ENCODE measurements around the gene H6PD.

The H6PD gene

DNA sequence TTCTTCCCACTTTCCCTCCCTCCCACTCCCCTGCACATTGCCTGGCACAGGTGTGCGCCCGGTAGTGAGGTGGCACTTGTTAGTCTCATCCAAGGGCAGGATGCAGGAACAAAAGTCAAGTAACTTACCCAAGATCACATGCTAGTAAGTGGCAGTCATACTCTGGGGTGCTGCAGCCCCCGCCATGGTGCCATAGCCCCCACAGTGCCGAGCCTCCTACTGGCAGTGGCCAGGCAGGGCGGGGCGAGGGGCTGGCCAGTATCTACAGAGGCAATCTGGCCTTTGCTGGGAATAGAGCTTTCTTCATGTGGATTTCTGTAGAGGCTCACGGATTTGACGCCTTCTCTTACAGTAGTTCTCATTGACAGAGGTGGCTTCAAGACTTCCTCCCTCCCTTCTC is 26.9 kb downstream of the H6PD start:
- no peak for DNase-seq

GRCh38 chr1:9262096-9262986 is 27.8 kb downstream of the H6PD start:
- no peak for DNase-seq

DNA sequence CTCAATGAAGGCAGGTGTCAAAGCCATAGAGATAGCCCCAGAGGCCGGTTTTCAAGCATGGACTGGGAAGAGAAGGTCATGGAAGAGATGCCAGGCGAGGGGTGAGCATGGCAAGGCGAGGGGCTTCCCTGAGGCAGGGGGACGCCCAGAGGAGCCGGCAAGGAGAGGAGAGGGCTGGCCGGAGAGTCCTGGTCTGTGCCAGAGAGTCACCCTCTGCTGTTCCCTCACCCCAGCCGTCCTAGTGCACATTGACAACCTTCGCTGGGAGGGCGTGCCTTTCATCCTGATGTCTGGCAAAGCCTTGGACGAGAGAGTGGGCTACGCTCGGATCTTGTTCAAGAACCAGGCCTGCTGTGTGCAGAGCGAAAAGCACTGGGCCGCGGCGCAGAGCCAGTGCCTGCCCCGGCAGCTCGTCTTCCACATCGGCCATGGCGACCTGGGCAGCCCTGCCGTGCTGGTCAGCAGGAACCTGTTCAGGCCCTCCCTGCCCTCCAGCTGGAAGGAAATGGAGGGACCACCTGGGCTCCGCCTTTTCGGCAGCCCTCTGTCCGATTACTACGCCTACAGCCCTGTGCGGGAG is 28.8 kb downstream of the H6PD start:
- DNase-seq = no peak

GRCh38 chr1:9263984-9264872 is 29.7 kb downstream of the H6PD start:
- DNase-seq = no peak

- no peak for DNase-seq
Measured at GRCh38 chr1:9265037-9265436, 30.5 kb downstream of the H6PD start.

- no peak for DNase-seq
Measured at GRCh38 chr1:9265968-9266367, 31.4 kb downstream of the H6PD start.

- DNase-seq = no peak
Measured at GRCh38 chr1:9267352-9267686, 32.7 kb downstream of the H6PD start.

DNA sequence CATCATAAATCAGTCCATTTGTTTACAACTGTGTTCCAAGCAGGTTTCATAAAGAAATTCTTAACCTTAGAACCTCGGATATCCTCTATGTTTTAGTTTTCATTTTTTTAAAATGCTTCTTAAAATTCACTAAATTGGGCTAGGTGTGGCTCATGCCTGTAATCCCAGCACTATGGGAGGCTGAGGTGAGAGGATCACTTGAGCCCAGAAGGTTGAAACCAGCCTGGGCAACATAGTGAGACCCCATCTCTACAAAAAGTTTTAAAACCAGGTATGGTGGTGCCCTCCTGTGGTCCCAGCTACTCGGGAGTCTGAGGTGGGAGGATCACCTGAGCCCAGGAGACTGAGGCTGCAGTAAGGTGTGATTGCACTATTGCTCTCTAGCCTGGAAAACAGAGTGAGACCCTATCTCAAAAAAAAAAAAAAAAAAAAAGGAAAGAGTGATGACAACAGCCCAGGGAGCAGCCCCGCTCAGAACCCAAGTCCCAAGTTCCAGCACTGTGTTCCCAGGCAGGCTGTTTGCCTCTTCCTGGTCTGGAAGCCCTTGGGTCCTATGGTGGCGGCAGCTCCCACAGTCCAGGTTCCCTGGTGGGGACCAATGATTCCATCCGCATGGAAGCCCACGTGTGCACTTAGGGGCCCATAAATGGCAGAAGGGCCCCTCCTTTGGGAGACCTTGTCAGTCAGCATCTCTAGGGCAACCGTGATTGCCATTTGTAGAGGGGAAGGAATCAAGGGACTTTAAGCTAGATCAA is 33.4 kb downstream of the H6PD start:
- DNase-seq = no peak

DNA sequence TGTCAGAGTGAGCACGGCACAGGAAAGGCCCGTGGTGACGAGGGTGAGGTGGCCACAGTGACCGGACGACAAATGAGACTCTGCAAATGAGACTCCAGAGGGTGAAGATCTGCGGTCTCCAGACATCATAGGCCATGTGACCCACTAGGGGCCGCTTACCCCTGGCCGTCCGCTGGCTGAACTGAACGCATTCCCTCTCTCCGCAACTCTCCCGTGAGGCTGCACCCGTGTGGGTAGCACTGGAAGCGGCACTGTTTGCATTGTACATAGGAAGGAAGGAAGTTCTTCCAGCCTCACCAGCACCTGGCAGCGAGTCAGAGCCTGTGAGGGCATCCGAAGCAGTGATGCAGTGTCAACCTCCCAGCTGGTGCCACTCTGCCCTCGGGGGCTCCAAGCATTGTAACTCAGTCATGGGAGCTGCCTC is 34.5 kb downstream of the H6PD start:
- no peak for DNase-seq

DNA sequence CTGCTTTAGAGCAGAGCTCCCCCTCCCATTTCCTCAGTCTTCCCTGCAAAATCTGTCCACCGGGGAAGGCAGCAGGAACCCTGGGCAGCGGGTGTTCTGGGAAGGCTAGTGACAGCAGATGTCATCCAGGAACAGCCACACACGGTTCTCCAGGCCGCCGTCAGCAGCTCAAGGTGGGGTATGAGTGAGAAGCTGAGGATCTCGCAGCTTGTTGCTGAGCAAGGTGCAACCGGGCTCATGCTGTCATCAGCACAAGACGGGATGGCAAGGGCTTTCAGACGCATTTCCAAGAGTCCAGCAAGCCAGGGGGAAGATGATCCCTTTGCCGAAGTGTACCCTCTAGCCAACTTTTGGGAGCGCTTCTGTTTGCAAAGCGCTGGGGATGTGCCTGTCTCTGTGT is 35.1 kb downstream of the H6PD start:
- DNase-seq = no peak

DNA sequence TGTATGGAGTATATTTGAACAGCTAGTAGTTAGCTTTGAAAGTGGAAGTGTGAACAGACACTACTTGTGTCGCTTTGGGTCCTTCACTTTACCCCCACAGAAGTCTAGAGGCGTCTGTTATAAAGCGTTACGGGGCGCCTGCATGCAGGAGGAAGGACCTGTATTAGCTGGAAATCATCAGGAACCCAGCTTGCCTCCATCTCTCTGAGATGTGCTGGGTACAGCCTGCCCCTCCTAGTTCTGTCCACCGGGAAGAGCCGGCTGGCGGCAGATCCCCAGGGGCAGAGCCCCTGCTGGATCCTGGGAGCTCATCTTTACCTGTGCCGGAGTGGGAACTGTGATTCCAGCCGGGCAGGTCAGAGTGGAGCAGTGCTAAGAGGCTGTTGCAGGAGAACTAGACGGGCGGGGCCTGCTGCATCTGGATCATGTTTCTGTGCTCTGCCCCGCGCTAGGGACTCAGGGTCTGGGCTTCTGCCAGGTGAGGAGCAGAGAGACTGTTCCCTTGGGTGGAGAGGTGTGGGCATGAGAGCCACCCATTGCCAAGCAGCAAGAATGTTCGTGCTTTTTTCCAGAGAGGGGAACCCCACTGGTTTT is 35.8 kb downstream of the H6PD start:
- DNase-seq = no peak

- DNase-seq = no peak
Measured at GRCh38 chr1:9271283-9271682, 36.7 kb downstream of the H6PD start.

GRCh38 chr1:9271861-9272595 is 37.5 kb downstream of the H6PD start:
- no peak for DNase-seq

DNA sequence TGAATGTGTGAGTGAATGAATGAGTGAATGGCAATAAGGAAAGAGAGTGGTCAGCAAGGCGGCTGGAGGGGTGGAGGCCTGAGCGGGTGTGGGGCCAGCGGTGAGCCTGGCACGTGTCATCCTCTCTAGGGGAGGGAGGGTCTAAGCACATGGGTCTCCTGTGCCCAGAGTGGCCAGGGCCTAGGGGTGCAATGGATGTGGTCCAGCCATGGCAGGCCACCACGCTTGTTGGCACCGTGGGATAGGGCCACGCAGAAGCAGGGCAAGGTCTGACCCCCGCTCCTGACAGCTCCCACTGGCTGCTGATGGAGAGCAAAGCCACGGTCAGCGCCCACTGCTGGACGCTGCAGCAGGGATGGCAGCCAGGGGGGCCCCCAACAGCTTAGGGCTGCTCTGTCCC is 38.6 kb downstream of the H6PD start:
- no peak for DNase-seq

DNA sequence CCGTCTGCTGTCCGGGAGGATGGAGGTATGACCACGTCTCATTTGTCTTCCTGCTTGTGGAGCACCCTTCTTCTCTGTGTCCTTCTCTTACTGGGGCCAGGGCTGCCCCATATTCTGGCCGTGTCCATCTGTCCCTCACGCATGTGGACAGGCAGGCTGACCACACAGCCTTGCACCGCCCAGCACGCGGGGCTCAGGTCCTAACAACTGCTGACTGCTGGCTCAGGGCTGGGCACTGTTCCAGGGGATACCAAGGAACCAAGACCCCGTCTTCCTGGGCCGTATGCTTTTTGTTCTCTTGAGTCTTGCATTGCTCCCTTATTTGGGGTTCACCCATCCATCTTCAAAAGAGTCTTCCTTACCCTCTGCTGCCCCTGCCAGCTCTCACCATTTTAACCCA is 40.6 kb downstream of the H6PD start:
- DNase-seq = no peak

GRCh38 chr1:9275567-9276034 is 41.0 kb downstream of the H6PD start:
- DNase-seq = no peak

- no peak for DNase-seq
Measured at GRCh38 chr1:9278116-9278515, 43.5 kb downstream of the H6PD start.

GRCh38 chr1:9278585-9279153 is 44.1 kb downstream of the H6PD start:
- no peak for DNase-seq

GRCh38 chr1:9279172-9279840 is 44.7 kb downstream of the H6PD start:
- DNase-seq = no peak

DNA sequence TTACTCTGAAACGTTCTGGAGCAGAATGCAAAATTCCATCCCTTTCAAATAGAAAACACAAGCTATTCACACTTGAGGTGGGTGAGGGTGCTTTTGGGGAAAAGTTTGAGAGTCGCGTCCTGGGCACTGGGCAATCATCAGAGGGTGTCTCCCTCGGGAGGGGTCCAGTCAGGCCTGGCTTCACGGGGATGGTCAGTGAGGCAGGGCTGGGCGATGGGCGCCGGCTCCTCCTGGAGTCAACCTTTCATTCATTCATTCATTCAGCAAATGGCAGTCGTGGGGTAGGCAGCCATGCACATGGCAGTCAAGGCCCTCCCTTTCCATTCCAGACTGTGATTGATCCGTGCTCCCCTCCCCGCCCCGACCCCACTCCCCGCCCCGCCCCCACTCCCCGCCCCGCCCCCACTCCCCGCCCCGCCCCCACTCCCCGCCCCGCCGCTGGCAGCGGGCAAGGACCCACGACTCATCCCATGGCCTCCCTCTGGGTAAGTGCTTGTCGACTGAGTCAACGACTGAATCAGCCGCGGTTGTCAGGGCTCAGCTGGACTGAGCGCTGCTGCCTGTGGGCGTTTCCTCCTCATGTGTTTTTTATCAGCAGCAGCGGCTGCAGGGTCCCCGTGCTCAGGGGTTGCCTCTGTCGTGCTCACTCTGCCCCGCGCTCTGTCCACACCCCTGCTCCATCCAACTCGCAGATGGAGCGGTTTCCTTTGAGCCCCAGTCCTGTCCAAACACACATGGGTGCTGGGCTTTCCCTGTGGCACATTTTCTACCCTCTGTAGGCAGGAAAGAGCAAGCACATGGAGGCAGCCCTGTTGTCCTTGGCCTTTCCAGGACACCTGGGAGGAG is 45.7 kb downstream of the H6PD start:
- DNase-seq = no peak
